Muscle of leg (tissue), 11 donors: Measurements from ENCODE around the gene LRIG1. TPM values are rescaled to one million over a fixed set of nuclear protein-coding genes. Genes with fewer than 3 reads are reported as not detected.

Experiments
- DNase-seq: peaks from one replicate; pipeline ENCODE4 v3.0.0; 2013
- H3K27ac ChIP-seq: one replicate; pipeline ENCODE4 v1.5.1; 2013; ENCODE audit warnings: mild to moderate bottlenecking, low read length, control low read depth
- H3K27me3 ChIP-seq: one replicate; pipeline ENCODE4 v1.6.1; 2013; ENCODE audit warnings: low read length; ENCODE audit not compliant: control insufficient read depth, insufficient read depth
- H3K36me3 ChIP-seq: one replicate; pipeline ENCODE4 v1.6.1; 2013; ENCODE audit warnings: low read length; ENCODE audit not compliant: control insufficient read depth, insufficient read depth
- H3K4me1 ChIP-seq: one replicate; pipeline ENCODE4 v1.6.1; 2013; ENCODE audit warnings: low read length; ENCODE audit not compliant: control insufficient read depth, insufficient read depth
- H3K4me3 ChIP-seq: one replicate; pipeline ENCODE4 v1.5.1; 2013; ENCODE audit warnings: low read length, control low read depth
- H3K9me3 ChIP-seq: replicated peaks from 2 replicates; pipeline ENCODE4 v1.6.1; 2013; ENCODE audit warnings: low read depth, low read length; ENCODE audit not compliant: control insufficient read depth
- WGBS: methylation state at CpG from one replicate; pipeline ENCODE4 v1.1.5; 2013; ENCODE audit warnings: missing lambda C conversion rate; ENCODE audit not compliant: insufficient coverage; 5-methylcytosine and 5-hydroxymethylcytosine counted together
- polyA plus RNA-seq, 8 donors: library from polyadenylated mRNA; unstranded; fragments of 120-200 nt; gene quantifications; one replicate each; pipeline versions ENCODE4 v1.2.1 to v1.2.3, GENCODE V29; 2013; ENCODE audit warnings: inconsistent platforms in 1 of 8, low replicate concordance in 1 of 8; ENCODE audit not compliant: insufficient read length in 8 of 8, insufficient read depth in 1 of 8
- total RNA-seq: library from RNA; stranded (reverse); fragments of 120-200 nt; gene quantifications from one replicate; pipeline ENCODE4 v1.2.4, GENCODE V29; 2013

LRIG1 gene
- total and polyA plus RNA-seq, 9 donors = 79.6 to 127 (median 103) TPM

DNA sequence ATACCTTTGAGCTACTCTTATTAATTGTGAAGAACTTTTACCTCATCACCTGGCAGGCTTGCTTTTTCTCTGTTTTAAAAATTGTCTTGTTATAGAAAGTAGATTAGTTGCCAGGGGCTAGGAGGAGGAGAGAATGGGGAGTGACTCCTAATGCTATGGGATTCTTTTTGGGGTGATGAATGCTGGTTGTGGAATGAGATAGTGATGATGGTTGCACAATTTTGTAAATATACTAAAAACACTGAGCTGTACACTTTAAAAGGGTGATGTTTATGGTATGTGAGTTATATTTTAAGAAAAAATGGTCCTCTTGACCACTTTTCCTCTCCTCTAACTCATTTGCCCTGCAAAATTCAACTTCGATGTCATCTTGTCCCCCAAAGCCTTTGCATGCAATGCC lies 31.8 kb upstream of the LRIG1 start:
- H3K9me3 ChIP-seq = peaks cover 2% of the 10 kb centered on the region
- no peaks in the 10 kb centered on the region for H3K36me3 ChIP-seq
- H3K4me3 ChIP-seq = no peak overlapping the region
- no peak overlapping the region for H3K27ac ChIP-seq
- DNase-seq = no peak
- H3K4me1 ChIP-seq = no peaks in the 10 kb centered on the region
- WGBS = no CpG with 5 or more reads among the region's 1 CpG
- H3K27me3 ChIP-seq = no peaks in the 10 kb centered on the region

DNA sequence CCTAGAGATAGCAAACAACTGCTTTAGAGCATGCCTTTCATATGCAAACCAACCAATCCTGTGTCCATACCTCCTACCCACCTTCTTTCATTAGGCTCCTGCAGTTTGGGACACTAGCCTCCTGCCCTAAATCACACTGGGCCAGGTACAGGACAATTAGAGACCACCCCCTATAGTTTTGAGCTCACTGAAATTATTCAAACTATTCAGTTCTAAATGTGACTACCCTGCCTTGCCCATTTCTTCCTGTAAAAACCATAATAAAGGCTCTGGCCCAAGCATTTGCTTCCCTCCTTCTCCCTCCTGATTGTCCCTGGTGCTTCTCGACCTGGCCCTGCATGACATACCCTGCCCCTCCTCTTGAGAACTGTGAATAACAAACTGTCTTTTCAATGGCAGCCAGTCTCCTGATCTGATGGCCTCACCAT lies 31.4 kb upstream of the LRIG1 start:
- WGBS = no CpG with 5 or more reads among the region's 1 CpG
- H3K27me3 ChIP-seq = no peaks in the 10 kb centered on the region
- H3K4me1 ChIP-seq = no peaks in the 10 kb centered on the region
- peaks cover 2% of the 10 kb centered on the region for H3K9me3 ChIP-seq
- no peak for DNase-seq
- no peak overlapping the region for H3K27ac ChIP-seq
- H3K4me3 ChIP-seq = no peak overlapping the region
- H3K36me3 ChIP-seq = no peaks in the 10 kb centered on the region

DNA sequence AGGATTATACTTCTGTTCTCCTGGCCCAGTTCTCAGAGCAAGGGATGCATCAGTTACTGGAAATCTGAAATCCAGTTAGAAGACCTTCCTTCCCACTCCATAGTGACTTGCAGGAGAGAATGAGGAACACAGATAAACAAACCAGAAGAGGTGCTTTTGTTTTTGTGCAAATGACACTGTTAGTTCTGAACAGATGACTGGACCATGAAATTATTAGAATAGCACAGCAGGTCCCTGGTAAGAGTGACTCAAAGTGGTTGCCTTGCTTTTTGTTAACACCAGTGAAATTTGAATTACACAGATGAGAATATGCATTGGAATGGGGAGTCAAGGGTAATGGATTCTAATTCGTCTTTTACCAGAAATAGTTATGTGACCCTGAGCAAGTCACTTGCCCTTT lies 30.4 kb upstream of the LRIG1 start:
- DNase-seq = no peak
- Histone ChIP-seq H3K27ac (no peak overlapping the region), H3K9me3 (peaks cover 2% of the 10 kb centered on the region), H3K4me3 (no peak overlapping the region), H3K36me3 (no peaks in the 10 kb centered on the region), H3K4me1 (no peaks in the 10 kb centered on the region), H3K27me3 (no peaks in the 10 kb centered on the region)
- WGBS = no CpG with 5 or more reads among the region's 1 CpG

DNA sequence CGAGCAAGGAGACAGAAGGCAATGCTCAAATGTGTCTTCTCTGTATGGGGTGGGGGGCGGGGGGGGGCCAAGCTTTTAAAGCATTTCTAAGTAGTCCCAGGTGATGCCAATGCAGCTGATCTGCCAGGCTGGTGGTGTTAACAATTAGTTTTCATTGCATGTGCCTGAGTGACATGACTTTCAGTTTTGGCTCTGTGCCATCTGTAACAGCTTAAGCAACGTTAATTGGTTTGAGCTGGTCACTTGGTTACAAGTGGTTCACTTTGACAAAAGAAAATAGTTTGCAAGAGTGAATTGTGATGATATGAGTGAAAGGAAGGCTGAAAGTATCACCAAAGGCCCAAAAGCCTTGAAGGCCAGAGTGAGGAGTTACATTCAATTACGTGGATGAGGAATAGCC lies 26.4 kb upstream of the LRIG1 start:
- 53% methylated on average over 2 of the region's 4 CpGs for WGBS
- DNase-seq = no peak
- Histone ChIP-seq H3K9me3 (peaks cover 2% of the 10 kb centered on the region), H3K36me3 (no peaks in the 10 kb centered on the region), H3K27me3 (no peaks in the 10 kb centered on the region), H3K4me1 (no peaks in the 10 kb centered on the region), H3K27ac (no peak overlapping the region), H3K4me3 (no peak overlapping the region)

DNA sequence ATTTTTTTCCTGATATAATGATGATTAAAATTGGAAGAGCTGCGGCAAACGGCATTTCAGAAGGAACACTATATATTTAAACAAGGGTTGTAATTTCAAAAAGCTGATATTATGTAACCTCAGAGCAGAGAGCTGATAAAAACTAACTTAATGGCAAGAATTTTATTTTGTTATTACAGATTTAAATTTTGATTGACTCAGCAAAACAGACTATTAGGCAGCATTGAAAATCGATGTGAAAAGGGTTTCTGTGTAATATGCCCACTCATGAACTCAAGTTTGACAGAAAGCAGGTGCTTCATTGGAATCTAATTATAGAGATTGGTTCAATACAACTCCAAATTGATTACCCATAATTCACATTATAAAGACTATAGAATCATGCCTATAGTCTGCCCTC lies 24.9 kb upstream of the LRIG1 start:
- H3K9me3 ChIP-seq = peaks cover 2% of the 10 kb centered on the region
- H3K27me3 ChIP-seq = no peaks in the 10 kb centered on the region
- H3K36me3 ChIP-seq = no peaks in the 10 kb centered on the region
- H3K4me1 ChIP-seq = no peaks in the 10 kb centered on the region
- no peak for DNase-seq
- no peak overlapping the region for H3K27ac ChIP-seq
- no CpG with 5 or more reads among the region's 3 CpGs for WGBS
- H3K4me3 ChIP-seq = no peak overlapping the region

DNA sequence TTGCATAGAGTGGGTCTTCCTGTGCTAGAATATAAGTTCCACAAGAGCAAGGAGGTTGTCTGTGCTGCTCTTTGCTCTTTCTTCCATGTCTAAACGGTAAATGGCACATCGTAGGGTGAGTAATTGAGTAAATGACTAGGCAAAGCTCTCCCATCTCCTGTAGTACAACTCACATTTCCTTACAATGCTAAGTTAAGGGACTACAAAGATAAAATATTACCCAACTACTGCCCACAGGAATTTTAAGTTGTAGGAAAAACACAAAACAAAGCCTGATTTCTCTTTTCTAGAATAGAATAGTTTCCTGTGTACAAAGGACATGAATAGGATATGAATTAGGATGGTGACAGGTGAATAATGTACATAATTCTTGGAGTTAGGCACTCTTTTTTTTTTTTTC lies 19.9 kb upstream of the LRIG1 start:
- H3K9me3 ChIP-seq = no peaks in the 10 kb centered on the region
- no peaks in the 10 kb centered on the region for H3K36me3 ChIP-seq
- H3K4me1 ChIP-seq = no peaks in the 10 kb centered on the region
- H3K4me3 ChIP-seq = no peak overlapping the region
- H3K27ac ChIP-seq = no peak overlapping the region
- no CpG with 5 or more reads among the region's 2 CpGs for WGBS
- no peaks in the 10 kb centered on the region for H3K27me3 ChIP-seq
- no peak for DNase-seq

DNA sequence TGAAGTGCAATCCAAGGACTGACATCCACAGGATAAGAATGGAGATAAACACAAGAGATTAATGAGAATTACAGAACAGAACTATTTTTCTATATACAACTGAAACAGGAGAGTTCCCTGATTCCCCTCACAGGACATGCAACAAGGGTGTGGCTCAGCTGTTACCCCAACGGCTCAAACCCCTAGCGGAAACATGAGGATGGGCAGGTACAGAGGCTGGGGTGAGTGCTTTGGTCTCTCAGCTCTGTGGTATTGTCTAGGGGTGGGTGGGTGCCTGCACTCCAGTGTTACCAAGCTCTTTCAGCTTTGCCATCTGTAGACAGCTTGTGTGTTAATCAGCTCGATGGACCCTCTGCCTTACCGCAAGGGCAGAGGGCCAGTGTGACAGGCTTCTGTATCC lies 17.8 kb upstream of the LRIG1 start:
- Histone ChIP-seq H3K27me3 (no peaks in the 10 kb centered on the region), H3K4me3 (no peak overlapping the region), H3K9me3 (no peaks in the 10 kb centered on the region), H3K36me3 (no peaks in the 10 kb centered on the region), H3K4me1 (no peaks in the 10 kb centered on the region), H3K27ac (no peak overlapping the region)
- 63% methylated on average over 2 of the region's 4 CpGs for WGBS
- DNase-seq = no peak

DNA sequence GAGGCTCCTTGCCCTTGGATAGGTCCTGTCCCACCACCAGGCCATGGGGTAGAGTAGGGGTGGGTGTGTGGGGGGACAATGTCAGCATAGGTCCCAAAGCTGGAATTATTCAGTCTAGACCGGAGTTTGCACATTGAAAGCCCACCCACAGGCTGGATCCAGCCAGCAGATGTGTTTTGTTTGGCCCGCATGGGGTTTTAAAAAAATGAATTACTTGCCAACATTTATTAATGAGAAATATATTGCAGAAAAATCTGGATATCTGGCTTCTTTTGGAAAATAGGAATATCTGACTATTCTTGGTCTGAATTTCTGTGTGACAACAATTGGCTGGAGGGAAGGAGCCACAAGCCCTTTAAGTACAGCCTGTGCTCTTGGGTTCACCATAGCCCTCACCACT lies 17.3 kb upstream of the LRIG1 start:
- Histone ChIP-seq H3K27ac (no peak overlapping the region), H3K27me3 (no peaks in the 10 kb centered on the region), H3K9me3 (no peaks in the 10 kb centered on the region), H3K4me1 (no peaks in the 10 kb centered on the region), H3K4me3 (no peak overlapping the region), H3K36me3 (no peaks in the 10 kb centered on the region)
- peak; percentile 73 for DNase-seq
- no CpG with 5 or more reads among the region's 2 CpGs for WGBS

DNA sequence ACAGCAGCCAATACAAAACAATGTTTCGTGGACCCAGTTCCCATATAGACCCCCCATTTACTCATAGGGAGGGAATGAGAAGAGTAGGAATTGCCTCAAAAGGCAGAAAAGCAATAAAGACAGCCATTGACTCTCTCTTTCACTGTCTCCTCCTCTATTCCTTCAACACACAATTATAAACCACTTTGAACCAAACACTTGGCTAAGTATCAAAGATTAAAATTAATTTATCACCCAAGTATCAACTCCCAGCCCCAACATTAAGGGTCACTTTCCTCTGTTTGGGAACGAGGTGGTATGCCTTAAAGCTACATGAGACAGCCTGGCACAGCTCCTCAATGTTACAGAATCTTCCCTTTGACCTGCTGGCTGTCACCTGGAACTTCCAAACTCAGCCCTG lies 16.4 kb upstream of the LRIG1 start:
- 83% methylated on average over 1 of the region's 2 CpGs for WGBS
- no peak for DNase-seq

DNA sequence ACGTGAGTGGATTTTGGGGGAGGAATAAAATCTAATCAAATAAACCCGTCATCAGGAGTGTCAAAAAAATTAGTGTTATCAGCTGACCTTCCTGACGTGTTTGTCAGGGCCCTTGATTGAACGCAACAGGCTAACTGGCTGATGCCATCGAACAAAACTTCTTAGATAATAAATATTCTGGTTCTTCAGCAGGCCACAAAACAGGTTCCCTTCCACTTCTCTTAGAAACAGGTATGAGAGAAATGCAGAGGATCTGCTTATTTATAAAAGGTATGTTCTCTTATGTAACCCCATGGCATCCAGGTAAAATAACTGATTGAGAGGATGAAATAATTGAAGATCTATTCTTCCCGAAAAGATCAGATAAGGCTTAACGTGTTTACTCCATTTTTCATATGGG lies 7.6 kb upstream of the LRIG1 start:
- 100% methylated on average over 1 of the region's 7 CpGs for WGBS
- no peaks in the 10 kb centered on the region for H3K4me1 ChIP-seq
- H3K36me3 ChIP-seq = no peaks in the 10 kb centered on the region
- no peak for DNase-seq
- no peaks in the 10 kb centered on the region for H3K9me3 ChIP-seq
- H3K4me3 ChIP-seq = no peak overlapping the region
- H3K27ac ChIP-seq = no peak overlapping the region
- H3K27me3 ChIP-seq = no peaks in the 10 kb centered on the region

More for the DNA sequence above, 16.4 kb upstream of the LRIG1 start:
- Histone ChIP-seq H3K36me3 (no peaks in the 10 kb centered on the region), H3K4me1 (no peaks in the 10 kb centered on the region), H3K4me3 (no peak overlapping the region), H3K27ac (no peak overlapping the region), H3K27me3 (no peaks in the 10 kb centered on the region), H3K9me3 (no peaks in the 10 kb centered on the region)
